ENCODE results near the gene ING4.
A peak's percentile ranks its signal among the peaks of the same experiment; 100 is the strongest.

The ING4 gene

GRCh38 chr12:6607751-6608591, 54.9 kb downstream of the ING4 start:
- no peak overlapping the region for H3K4me3 ChIP-seq (ENCODE audit: low read depth, low read length)

GRCh38 chr12:6606331-6607131, 56.4 kb downstream of the ING4 start:
- H3K4me3 ChIP-seq (ENCODE audit: low read depth, low read length), result peak overlapping the region; percentile 60

- H3K4me3 ChIP-seq (ENCODE audit: low read depth, low read length), result peak overlapping the region; percentile 60
Measured at GRCh38 chr12:6605421-6606330, 57.2 kb downstream of the ING4 start.

- no peak overlapping the region for H3K4me3 ChIP-seq (ENCODE audit: low read depth, low read length)
Measured at GRCh38 chr12:6604259-6605029, 58.5 kb downstream of the ING4 start.

- no peak overlapping the region for H3K4me3 ChIP-seq (ENCODE audit: low read depth, low read length)
Measured at GRCh38 chr12:6603095-6603567, 59.8 kb downstream of the ING4 start.

GRCh38 chr12:6602526-6602925, 60.4 kb downstream of the ING4 start:
- H3K4me3 ChIP-seq (ENCODE audit: low read depth, low read length), result no peak overlapping the region

Data from iPS-11a (cell line).